NCI-H748 (cell line): ENCODE measurements around the gene C1orf174.

Experiments
- DNase-seq: peaks from one replicate; lab custom pipeline; 2025; ENCODE audit not compliant: unreplicated experiment; lab: John Stamatoyannopoulos, UW

Gene C1orf174

GRCh38 chr1:3898475-3898735, 1.7 kb downstream of the C1orf174 start:
- DNase-seq: no peak

GRCh38 chr1:3896396-3897000, 3.6 kb downstream of the C1orf174 start:
- DNase-seq: no peak

GRCh38 chr1:3895951-3896325, 4.1 kb downstream of the C1orf174 start:
- DNase-seq: no peak

GRCh38 chr1:3895279-3895950, 4.7 kb downstream of the C1orf174 start:
- no peak for DNase-seq

- no peak for DNase-seq
These were observed 5.3 kb downstream of the C1orf174 start for GRCh38 chr1:3894626-3895278.

- DNase-seq: no peak
These were observed 6.9 kb downstream of the C1orf174 start for GRCh38 chr1:3893190-3893589.

- DNase-seq: no peak
These were observed 7.3 kb downstream of the C1orf174 start for GRCh38 chr1:3892748-3893147.

DNA sequence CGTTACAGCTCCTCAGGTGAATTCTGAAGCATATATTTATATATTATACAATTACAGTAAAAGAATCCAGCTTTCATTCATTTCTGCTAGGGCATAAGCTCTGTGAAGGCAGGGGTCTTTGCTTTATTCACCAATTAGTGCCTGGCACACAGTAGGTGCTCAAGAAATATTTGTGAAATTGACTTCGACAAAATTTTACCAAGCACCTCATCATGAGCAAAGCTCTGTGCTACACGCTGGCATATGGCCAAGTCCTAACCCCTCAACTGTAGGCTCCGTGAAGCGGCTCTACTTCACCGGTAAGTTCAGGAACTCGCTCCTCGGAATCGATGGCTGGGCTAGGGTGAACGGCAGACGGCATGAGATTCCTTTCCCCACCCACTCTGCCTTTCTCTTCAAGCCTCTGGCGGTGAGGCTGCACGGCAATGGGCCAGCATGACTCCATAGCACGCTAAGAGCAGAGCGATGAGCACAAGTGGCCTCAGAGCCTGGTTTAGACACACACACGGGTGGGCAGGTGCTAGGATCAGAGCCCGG, 8.7 kb downstream of the C1orf174 start:
- no peak for DNase-seq

DNA sequence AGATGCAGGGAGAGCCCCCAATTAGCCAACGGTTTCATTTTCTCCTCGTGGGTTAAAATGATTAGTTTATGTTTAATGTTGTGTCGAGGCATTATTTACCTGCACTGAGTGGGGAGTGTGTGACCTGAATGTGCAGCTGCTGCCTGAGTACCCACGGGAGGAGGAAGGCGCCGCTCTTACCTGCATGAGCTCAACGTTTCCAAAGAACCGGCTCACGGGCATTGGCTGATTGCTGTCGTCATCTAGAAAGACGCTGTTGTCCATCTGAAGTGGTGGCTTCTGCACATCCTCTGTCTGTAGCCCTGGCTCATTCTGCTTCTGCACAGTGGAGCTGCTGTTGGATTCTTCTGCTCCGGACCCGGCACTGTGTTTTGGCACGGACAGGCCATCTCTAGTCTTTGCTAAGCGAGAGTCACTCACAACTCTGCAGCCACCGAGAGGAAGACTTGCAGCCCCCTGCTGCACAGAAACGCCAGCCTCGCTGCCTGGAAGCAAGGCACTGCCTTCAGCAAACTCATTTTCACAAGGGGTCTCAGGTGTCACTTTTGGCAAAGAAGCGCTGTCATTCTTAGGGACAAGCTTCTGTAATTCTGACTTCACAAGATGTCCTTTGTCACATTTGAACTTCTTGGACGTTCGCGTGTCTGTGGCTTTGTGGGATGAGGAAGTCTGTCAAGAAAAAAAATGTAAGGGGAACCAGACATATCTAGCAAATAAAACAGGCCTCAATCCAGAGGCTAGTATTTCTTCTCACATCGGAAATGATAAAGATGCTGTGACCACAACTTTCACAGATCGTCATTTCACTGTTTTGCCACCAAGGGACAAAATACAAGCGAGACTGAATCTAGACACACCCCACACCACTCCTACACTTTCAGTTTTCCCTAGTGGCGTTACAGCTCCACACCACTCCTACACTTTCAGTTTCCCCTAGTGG, 9.4 kb downstream of the C1orf174 start:
- no peak for DNase-seq

DNA sequence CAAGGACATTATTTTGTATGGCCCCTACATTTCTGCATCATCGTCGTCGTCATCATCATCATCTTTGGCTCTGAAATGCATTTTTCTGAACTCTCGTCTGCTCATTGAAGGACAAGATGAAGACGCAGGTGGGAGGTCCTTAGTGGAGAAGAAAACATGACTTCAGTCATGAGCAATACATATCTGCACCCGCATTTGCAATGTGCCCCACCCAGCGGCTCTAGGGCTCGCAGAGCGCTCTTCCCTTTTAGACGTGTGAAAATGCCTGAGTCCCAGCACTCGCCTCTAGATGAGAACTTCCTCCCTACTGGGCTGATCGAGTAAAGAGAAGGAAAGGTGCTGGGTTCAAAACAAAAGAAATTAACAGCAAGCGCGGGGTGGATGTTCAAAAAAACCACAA, 10.1 kb downstream of the C1orf174 start:
- no peak for DNase-seq

DNA sequence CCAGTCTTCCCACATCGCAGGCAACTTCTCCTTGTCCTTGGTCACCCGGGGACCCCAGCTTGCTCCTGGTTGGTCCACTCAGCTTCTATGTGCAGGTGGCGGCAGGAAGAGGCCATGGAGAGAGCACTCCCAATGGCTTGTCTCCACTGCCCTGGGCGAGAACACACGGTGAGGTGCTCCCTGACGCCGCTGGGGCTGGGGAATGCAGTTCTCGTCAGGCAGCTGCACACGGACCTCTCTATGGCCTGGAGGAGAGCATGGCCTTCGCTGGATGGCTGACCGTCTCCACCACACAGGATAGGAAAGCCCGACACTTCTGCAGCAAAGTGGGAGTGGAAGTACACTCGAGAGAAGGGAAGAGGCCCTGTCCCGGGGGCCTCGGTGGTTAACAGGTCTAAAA, 11.8 kb downstream of the C1orf174 start:
- no peak for DNase-seq

- no peak for DNase-seq
These were observed 13.4 kb downstream of the C1orf174 start for GRCh38 chr1:3886691-3887090.

GRCh38 chr1:3886106-3886670, 13.9 kb downstream of the C1orf174 start:
- DNase-seq: no peak

GRCh38 chr1:3885611-3886010, 14.5 kb downstream of the C1orf174 start:
- no peak for DNase-seq

- no peak for DNase-seq
These were observed 15.1 kb downstream of the C1orf174 start for GRCh38 chr1:3884966-3885365.

DNA sequence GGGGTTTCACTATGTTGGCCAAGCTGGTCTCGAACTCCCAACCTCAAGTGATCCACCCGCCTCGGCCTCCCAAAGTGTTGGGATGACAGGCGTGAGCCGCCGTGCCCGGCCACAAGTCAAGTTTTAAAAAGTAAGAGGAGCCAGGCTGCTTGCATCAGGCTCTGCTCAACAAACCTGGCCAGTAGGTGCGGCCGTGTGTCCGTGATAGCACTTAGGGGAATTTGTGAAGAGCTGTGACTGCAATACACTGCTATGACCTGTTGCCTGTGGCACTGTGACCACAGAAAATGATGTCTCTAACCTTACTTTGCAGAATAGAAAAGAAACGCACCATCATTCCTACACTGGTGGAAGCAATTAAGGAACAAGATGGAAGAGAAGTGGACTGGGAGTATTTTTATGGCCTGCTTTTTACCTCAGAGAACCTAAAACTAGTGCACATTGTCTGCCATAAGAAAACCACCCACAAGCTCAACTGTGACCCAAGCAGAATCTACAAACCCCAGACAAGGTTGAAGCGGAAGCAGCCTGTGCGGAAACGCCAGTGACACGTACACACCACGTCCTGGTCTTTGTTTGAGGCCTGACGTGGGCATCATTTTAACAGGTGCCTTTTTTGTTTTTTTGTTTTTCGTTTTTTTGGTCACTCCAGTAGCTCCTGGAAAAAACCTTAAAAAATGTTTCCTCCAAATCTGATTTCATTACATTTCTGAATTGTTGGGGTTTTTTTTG, 16.7 kb downstream of the C1orf174 start:
- DNase-seq: no peak

- DNase-seq: no peak
These were observed 18.9 kb downstream of the C1orf174 start for GRCh38 chr1:3881193-3881480.

- no peak for DNase-seq
These were observed 19.5 kb downstream of the C1orf174 start for GRCh38 chr1:3880429-3881192.

GRCh38 chr1:3879787-3880428, 20.2 kb downstream of the C1orf174 start:
- DNase-seq: no peak
